NB4 (cell line): ENCODE data around the gene HOXC10.

Experiments
- MYC ChIP-seq: IDR thresholded peaks from 2 replicates; pipeline ENCODE4 v1.6.1; 2011; ENCODE audit warnings: low read depth, low read length
- POLR2A ChIP-seq: IDR thresholded peaks from 2 replicates; pipeline ENCODE4 v1.6.1; 2011; ENCODE audit warnings: mild to moderate bottlenecking; ENCODE audit not compliant: insufficient read length; ENCODE audit errors: extremely low read depth
- TF ChIP-seq, protein P1 (sequence below): IDR thresholded peaks from one replicate; pipeline ENCODE4 v1.5.1; 2012; ENCODE audit warnings: low read depth, low read length
- TF ChIP-seq, protein P2 (sequence below): IDR thresholded peaks from 2 replicates; pipeline ENCODE4 v1.6.1; 2011; ENCODE audit warnings: low read depth, low read length

GRCh38 chr12:53976823-53977595 lies 7.9 kb upstream of the HOXC10 start:
- TF ChIP-seq, protein P1, sequence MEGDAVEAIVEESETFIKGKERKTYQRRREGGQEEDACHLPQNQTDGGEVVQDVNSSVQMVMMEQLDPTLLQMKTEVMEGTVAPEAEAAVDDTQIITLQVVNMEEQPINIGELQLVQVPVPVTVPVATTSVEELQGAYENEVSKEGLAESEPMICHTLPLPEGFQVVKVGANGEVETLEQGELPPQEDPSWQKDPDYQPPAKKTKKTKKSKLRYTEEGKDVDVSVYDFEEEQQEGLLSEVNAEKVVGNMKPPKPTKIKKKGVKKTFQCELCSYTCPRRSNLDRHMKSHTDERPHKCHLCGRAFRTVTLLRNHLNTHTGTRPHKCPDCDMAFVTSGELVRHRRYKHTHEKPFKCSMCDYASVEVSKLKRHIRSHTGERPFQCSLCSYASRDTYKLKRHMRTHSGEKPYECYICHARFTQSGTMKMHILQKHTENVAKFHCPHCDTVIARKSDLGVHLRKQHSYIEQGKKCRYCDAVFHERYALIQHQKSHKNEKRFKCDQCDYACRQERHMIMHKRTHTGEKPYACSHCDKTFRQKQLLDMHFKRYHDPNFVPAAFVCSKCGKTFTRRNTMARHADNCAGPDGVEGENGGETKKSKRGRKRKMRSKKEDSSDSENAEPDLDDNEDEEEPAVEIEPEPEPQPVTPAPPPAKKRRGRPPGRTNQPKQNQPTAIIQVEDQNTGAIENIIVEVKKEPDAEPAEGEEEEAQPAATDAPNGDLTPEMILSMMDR: no peak
- no peak for TF ChIP-seq POLR2A
- TF ChIP-seq, protein P2, sequence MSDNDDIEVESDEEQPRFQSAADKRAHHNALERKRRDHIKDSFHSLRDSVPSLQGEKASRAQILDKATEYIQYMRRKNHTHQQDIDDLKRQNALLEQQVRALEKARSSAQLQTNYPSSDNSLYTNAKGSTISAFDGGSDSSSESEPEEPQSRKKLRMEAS: no peak
- TF ChIP-seq MYC: no peak
